Astrocyte of the spinal cord (primary cell): ENCODE results near the gene MPPE1.

Experiments
- DNase-seq: peaks from one replicate; pipeline ENCODE4 v3.0.0; 2011; ENCODE audit warnings: low read depth, low spot score
- H3K4me3 ChIP-seq: 2 replicates; pipeline ENCODE4 v1.5.1; 2011; ENCODE audit warnings: low read depth, mild to moderate bottlenecking, low read length, moderate library complexity
- in situ Hi-C: cut with HindIII; loops from 2 replicates; pipeline ENCODE4 v1.10.0; 2017; ENCODE audit warnings: low sequenced_read_pairs
- TF ChIP-seq, protein P1 (sequence below): IDR thresholded peaks from 2 replicates; pipeline ENCODE4 v1.5.1; 2012; ENCODE audit warnings: low read depth, mild to moderate bottlenecking, low read length, inconsistent platforms

Gene MPPE1

GRCh38 chr18:11891737-11892136, 16.4 kb downstream of the MPPE1 start:
- in situ Hi-C loops, result no loop called here
- DNase-seq, result no peak
- TF ChIP-seq, protein P1, sequence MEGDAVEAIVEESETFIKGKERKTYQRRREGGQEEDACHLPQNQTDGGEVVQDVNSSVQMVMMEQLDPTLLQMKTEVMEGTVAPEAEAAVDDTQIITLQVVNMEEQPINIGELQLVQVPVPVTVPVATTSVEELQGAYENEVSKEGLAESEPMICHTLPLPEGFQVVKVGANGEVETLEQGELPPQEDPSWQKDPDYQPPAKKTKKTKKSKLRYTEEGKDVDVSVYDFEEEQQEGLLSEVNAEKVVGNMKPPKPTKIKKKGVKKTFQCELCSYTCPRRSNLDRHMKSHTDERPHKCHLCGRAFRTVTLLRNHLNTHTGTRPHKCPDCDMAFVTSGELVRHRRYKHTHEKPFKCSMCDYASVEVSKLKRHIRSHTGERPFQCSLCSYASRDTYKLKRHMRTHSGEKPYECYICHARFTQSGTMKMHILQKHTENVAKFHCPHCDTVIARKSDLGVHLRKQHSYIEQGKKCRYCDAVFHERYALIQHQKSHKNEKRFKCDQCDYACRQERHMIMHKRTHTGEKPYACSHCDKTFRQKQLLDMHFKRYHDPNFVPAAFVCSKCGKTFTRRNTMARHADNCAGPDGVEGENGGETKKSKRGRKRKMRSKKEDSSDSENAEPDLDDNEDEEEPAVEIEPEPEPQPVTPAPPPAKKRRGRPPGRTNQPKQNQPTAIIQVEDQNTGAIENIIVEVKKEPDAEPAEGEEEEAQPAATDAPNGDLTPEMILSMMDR, result no peak
- no peak overlapping the region for H3K4me3 ChIP-seq

DNA sequence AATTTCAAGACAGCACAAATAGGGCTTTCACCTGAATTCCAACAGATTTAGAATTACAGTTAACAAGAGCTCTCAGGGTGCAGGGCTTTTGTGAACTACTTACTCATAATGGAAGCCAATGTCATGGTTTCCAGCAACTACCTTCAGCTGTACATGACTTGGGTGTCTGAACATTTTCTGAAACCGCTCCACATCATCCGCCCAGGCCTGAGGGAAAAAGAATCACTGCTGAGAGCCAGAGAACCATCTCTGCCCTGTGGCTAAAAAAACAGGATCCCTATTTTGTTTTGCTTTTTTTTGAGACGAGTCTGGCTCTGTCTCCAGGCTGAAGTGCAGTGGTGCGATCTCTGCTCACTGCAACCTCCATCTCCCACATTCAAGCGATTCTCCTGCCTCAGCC, 18.8 kb downstream of the MPPE1 start:
- in situ Hi-C loops, result no loop called here
- no peak for DNase-seq
- no peak overlapping the region for H3K4me3 ChIP-seq
- TF ChIP-seq, protein P1, result no peak

GRCh38 chr18:11888726-11889125, 19.4 kb downstream of the MPPE1 start:
- DNase-seq, result no peak
- H3K4me3 ChIP-seq, result no peak overlapping the region
- TF ChIP-seq, protein P1, result no peak
- in situ Hi-C loops, result no loop called here

GRCh38 chr18:11887328-11888128, 20.6 kb downstream of the MPPE1 start:
- no peak for DNase-seq
- H3K4me3 ChIP-seq, result no peak overlapping the region
- TF ChIP-seq, protein P1, result no peak
- in situ Hi-C loops, result no loop called here

- TF ChIP-seq, protein P1, result no peak
- in situ Hi-C loops, result no loop called here
Observed at GRCh38 chr18:11886577-11887110, 21.5 kb downstream of the MPPE1 start.

DNA sequence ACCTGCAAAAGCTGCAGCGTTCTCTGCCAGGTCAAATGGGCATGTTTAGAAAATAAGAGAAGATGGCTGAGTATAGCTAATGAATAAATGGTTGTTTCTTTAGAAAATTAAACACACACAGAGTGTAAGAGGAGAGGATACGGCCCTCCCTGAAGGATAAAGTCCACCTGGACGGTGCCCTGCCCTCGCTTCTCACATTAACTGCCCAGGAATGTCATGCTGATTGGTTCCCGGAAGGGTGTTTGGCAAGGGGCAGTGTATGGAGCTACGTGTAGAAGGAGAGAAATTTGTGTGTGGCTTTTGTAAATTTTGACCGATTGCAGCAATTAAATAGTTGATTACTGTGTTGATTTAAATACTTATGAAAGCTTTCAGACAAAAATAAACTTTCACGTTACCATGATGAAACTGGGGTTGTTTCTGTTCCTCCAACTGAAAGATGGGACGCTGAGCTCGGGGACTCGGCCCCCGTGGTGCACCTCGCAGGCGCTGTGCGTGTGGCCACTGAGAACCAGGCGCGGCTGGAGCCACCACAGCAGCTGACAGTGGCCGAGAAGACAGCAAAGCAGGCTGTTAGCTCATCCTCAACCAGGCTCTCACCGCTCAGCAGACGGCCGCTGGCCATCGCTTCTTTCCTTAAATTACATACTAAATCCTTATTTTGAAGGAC, 22.7 kb downstream of the MPPE1 start:
- H3K4me3 ChIP-seq, result no peak overlapping the region
- in situ Hi-C loops, result no loop called here
- TF ChIP-seq, protein P1, result no peak
- no peak for DNase-seq

More at GRCh38 chr18:11886577-11887110, 21.5 kb downstream of the MPPE1 start:
- no peak for DNase-seq
- no peak overlapping the region for H3K4me3 ChIP-seq
